Adrenal gland (tissue), 12 donors: ENCODE measurements around the gene HPSE2. TPM values are rescaled to one million over a fixed set of nuclear protein-coding genes. Genes with fewer than 3 reads are reported as not detected.
A peak's percentile ranks its signal among the peaks of the same experiment; 100 is the strongest.

Experiments used
- DNase-seq, 7 donors: peaks; one replicate each; pipeline ENCODE4 v3.0.0-alpha.2; 2019 to 2020
- H3K27ac ChIP-seq, 5 donors: fragments of 200-600 bp; sonication (generic) in 4 of 5; 1 replicate in 3 of 5; 2 replicates in 2 of 5; pipeline versions ENCODE4 v1.5.1 to v1.8.0; 2016 to 2020; ENCODE audit warnings: mild to moderate bottlenecking in 1 of 5
- H3K27me3 ChIP-seq: fragments of 200-600 bp; 2 replicates; pipeline ENCODE4 v1.8.0; 2021
- H3K36me3 ChIP-seq, 2 donors: fragments of 200-600 bp; replicated peaks in 1 of 2; 1 replicate in 1 of 2; 2 replicates in 1 of 2; pipeline versions ENCODE4 v1.5.1 to v1.8.0; 2018 to 2022
- H3K4me1 ChIP-seq, 2 donors: fragments of 200-600 bp; replicated peaks in 1 of 2; 1 replicate in 1 of 2; 2 replicates in 1 of 2; pipeline versions ENCODE4 v1.5.1 to v1.8.0; 2018 to 2021
- H3K4me3 ChIP-seq, 4 donors: fragments of 200-600 bp; sonication (generic) in 3 of 4; one replicate each; pipeline ENCODE4 v1.5.1; 2016 to 2018
- H3K9me3 ChIP-seq, 3 donors: fragments of 200-600 bp; sonication (generic) in 1 of 3; replicated peaks in 1 of 3; 1 replicate in 2 of 3; 2 replicates in 1 of 3; pipeline versions ENCODE4 v1.5.1 to v1.8.0; 2016 to 2021
- POLR2A ChIP-seq, 2 donors: fragments of 450-650 bp; IDR thresholded peaks; one replicate each; pipeline ENCODE4 v1.6.1; 2017; ENCODE audit warnings: antibody characterized with exemption in 2 of 2, mild to moderate bottlenecking in 2 of 2, moderate library complexity in 1 of 2
- WGBS, 4 donors: extraction: QIAGEN DNeasy Blood & Tissue Kit in 2 of 4; methylation state at CpG; one replicate each; pipeline versions ENCODE4 v1.1.5 to v1.1.7; 2013 to 2017; 5-methylcytosine and 5-hydroxymethylcytosine counted together
- intact Hi-C, 2 donors: fragments of 100-400 bp; cut with DNase I; formaldehyde crosslinking; loops; one replicate each; pipeline versions ENCODE4 v1.14.1 to v1.15.0; 2022 to 2023
- polyA plus RNA-seq, 3 donors: library from polyadenylated mRNA; stranded (reverse); fragments of 200-250 nt in 2 of 3; fragments of 350-450 nt in 1 of 3; fragmentation: Illumina TruSeq in 1 of 3; extraction: RNeasy Lipid Tissue Mini Kit (QIAGEN cat#74804) in 1 of 3; gene quantifications; one replicate each; pipeline ENCODE4 v1.2.3, GENCODE V29; 2013 to 2014
- total RNA-seq, 9 donors: library from RNA; depleted of rRNA in 4 of 9; stranded (reverse); fragments of >200 nt in 4 of 9; fragments of 120-200 nt in 1 of 9; fragmentation: NEBNext Ultra II Directional in 1 of 9; extraction: Animal tissue kit (Norgen Biotek cat#: 25700) in 1 of 9; gene quantifications; one replicate each; pipeline versions ENCODE4 v1.1.0 to v1.2.4, GENCODE V29; 2013 to 2023
- TF ChIP-seq, protein P1 (sequence below), 6 experiments: fragments of 450-650 bp in 4 of 6; fragments of 200-600 bp in 2 of 6; sonication (generic) in 1 of 6; IDR thresholded peaks; 1 replicate in 5 of 6; 2 replicates in 1 of 6; pipeline versions ENCODE4 v1.5.1 to v1.8.0; 2016 to 2021; ENCODE audit warnings: antibody characterized with exemption in 6 of 6, mild to moderate bottlenecking in 2 of 6, moderate library complexity in 1 of 6
- donor health status: healthy with polysubstance abuse.
- donor health status: Bipolar disorder and iron deficiency.
- donor health status: DM: yes; HTN: yes; CAD: no.
- donor health status: DM: no; HTN: no; CAD: no.
- donor health status: DM: no; HTN: no; CAD: no.
- donor health status: DM: yes; HTN: yes; CAD: no.

HPSE2 gene
- total and polyA plus RNA-seq, 12 donors, result under 0.01 to 0.16 (median 0.10) TPM; not detected in 9

DNA sequence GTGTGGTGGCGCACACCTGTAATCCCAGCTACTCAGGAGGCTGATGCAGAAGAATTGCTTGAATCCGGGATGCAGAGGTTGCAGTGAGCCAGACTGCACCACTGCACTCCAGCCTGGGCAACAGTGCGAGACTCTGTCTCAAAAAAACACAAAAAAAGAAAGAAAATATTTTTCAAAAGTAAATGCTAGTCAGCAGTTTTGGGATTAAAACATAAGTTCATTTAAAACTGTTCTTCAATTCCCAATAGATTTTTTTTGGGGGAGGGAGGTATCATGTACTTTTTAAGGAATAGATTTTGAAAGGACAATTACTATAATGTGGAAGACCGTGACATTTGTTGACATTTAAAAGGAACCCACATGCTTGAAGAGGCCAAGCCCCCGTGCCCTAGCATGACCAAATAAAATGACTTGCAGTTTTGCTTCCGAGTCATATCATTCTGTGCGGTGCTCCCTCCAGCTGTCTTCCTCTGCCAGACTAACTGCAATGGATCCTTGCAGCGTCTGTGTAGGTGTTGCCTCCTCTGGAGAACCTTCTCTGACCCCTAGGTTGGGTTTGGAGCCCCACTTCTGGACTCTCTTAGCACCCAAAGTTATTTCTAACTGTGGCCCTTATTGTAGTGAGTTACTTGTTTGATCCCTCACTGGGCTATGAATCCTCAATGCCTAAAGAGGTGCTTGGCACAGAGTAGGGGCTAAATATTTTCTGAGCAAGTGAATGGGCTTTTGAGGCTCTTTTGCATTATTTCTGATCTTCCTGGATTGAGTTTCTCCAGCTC, 771.5 kb downstream of the HPSE2 start:
- no peak for DNase-seq
- intact Hi-C loops, result loop anchor here (10.0 kb wide), 2 partner anchors 711 to 781 kb away; no protein-coding TSS in a partner anchor
- Histone ChIP-seq H3K27ac (no peak overlapping the region), H3K4me1 (peaks cover 14 to 16% of the 10 kb centered on the region in 2 donors), H3K9me3 (no peaks in the 10 kb centered on the region), H3K27me3 (no peaks in the 10 kb centered on the region), H3K4me3 (no peak overlapping the region), H3K36me3 (no peaks in the 10 kb centered on the region)
- WGBS, 4 donors, result 63 to 67% (median 66%) methylated on average over 8 of the region's 8 CpGs
- TF ChIP-seq POLR2A (IDR thresholded peaks at IDR 0.05), result no peak
- TF ChIP-seq, protein P1, sequence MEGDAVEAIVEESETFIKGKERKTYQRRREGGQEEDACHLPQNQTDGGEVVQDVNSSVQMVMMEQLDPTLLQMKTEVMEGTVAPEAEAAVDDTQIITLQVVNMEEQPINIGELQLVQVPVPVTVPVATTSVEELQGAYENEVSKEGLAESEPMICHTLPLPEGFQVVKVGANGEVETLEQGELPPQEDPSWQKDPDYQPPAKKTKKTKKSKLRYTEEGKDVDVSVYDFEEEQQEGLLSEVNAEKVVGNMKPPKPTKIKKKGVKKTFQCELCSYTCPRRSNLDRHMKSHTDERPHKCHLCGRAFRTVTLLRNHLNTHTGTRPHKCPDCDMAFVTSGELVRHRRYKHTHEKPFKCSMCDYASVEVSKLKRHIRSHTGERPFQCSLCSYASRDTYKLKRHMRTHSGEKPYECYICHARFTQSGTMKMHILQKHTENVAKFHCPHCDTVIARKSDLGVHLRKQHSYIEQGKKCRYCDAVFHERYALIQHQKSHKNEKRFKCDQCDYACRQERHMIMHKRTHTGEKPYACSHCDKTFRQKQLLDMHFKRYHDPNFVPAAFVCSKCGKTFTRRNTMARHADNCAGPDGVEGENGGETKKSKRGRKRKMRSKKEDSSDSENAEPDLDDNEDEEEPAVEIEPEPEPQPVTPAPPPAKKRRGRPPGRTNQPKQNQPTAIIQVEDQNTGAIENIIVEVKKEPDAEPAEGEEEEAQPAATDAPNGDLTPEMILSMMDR (IDR thresholded peaks at IDR 0.05), result no peak

DNA sequence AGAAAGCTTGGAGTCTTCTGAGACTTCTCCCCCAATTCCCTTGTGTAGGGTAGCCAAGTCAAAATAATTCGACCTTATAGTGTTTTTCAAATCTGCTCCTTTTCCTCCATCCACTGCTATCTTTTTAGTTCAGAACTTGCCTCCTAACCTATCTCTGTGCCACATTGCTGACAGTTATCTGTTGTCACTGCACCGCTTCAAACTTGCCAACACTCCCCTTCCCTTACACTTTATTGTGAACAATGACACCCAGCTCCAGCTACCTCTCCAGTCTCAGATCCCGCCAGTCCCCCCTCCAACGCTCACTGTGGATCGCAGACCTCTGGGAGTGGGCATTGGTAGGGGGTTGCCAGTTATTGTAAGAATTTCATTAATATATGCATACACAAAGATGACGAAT, 772.6 kb downstream of the HPSE2 start:
- Histone ChIP-seq H3K4me3 (no peak overlapping the region), H3K27ac (no peak overlapping the region), H3K9me3 (no peaks in the 10 kb centered on the region), H3K27me3 (no peaks in the 10 kb centered on the region), H3K36me3 (no peaks in the 10 kb centered on the region), H3K4me1 (peaks cover 13 to 16% of the 10 kb centered on the region in 2 donors)
- no peak for TF ChIP-seq POLR2A (IDR thresholded peaks at IDR 0.05)
- TF ChIP-seq, protein P1 (IDR thresholded peaks at IDR 0.05), result no peak
- intact Hi-C loops, result loop anchor here (10.0 kb wide), 2 partner anchors 712 to 782 kb away; no protein-coding TSS in a partner anchor
- WGBS, 4 donors, result 85 to 90% (median 87%) methylated on average over 6 of the region's 6 CpGs
- no peak for DNase-seq

DNA sequence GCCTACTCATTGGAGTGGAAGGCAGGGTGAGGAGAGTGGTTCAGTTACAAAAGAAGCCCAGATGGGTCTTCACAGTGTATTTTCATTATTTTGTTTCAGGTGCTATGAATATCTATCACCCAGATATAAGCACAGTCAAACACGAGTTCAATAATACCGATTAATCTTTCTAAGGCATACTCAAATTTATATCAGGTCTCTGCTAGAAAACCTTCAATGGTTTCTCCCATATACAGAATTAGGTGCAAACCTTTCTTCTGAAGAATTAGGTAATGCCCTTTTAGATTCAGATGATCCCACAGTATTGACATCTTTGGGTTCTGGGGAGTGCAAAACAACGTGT, 774.2 kb downstream of the HPSE2 start:
- 87 to 93% (median 91%) methylated on average over 3 of the region's 3 CpGs for WGBS, 4 donors
- no peaks in the 10 kb centered on the region for H3K9me3 ChIP-seq
- H3K4me1 ChIP-seq, result peaks cover 8 to 10% of the 10 kb centered on the region in 2 donors
- no peak for DNase-seq
- intact Hi-C loops, result loop anchor here (10.0 kb wide), 2 partner anchors 713 to 783 kb away; no protein-coding TSS in a partner anchor
- no peaks in the 10 kb centered on the region for H3K27me3 ChIP-seq
- no peak overlapping the region for H3K4me3 ChIP-seq
- H3K27ac ChIP-seq, result peak overlapping the region in 3 of 5 donors; percentile 65 to 86 (median 74)
- no peaks in the 10 kb centered on the region for H3K36me3 ChIP-seq
- TF ChIP-seq POLR2A (IDR thresholded peaks at IDR 0.05), result no peak
- TF ChIP-seq, protein P1 (IDR thresholded peaks at IDR 0.05), result no peak

DNA sequence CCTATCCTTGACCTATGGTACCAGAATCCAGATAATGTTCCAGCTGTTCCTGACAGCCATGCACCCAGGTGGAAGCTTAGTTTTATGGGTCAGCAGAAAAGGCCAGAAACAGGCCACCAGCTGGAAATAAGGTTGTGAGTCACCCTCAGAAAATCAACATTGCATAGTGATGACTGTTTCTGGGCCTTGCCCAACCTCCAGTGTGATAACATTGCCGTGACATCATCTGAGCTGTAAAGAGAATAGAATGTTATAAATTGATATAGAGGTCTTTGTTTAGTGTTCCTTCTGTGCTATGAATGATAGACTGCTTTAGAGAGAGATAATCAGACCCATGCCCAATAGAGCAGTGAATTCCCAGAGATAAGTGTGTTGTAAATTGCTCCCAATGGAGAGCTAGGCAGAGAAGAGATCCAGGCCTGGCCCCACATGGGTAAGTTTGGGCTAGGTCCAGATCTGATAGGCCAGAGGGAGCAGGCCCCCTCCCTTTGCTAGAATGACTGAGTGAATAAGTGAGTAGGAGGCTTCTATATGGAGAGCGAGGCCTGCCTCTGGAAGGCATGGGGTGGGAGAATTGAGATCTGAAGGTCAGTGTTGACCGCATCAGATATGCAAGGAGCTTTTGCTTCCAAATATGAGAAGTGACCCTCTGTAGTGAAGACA, 774.7 kb downstream of the HPSE2 start:
- peak overlapping the region in 3 of 5 donors; percentile 65 to 86 (median 74) for H3K27ac ChIP-seq
- intact Hi-C loops, result loop anchor here (10.0 kb wide), 2 partner anchors 714 to 784 kb away; no protein-coding TSS in a partner anchor
- WGBS, 4 donors, result 46 to 56% (median 52%) methylated on average over 3 of the region's 3 CpGs
- no peaks in the 10 kb centered on the region for H3K36me3 ChIP-seq
- no peaks in the 10 kb centered on the region for H3K27me3 ChIP-seq
- peaks cover 8 to 10% of the 10 kb centered on the region in 2 donors for H3K4me1 ChIP-seq
- no peak overlapping the region for H3K4me3 ChIP-seq
- TF ChIP-seq, protein P1 (IDR thresholded peaks at IDR 0.05), result no peak
- no peak for TF ChIP-seq POLR2A (IDR thresholded peaks at IDR 0.05)
- no peaks in the 10 kb centered on the region for H3K9me3 ChIP-seq
- DNase-seq, result peak; percentile 67 to 92 (median 86)
